Activated naive CD8-positive, alpha-beta T cell treated with anti-CD3 and anti-CD28 coated beads for 36 hours (primary cell): ENCODE measurements around the gene ABCB10. TPM values are rescaled to one million over a fixed set of nuclear protein-coding genes. Genes with fewer than 3 reads are reported as not detected.
"Not testable (repeated sequence)": the region's sequence is repeated elsewhere in the genome, so short reads cannot be mapped to it uniquely, and the experiment has no call there.

Experiments
- DNase-seq: peaks from one replicate; pipeline ENCODE4 v3.0.0; 2021
- H3K27ac Mint-ChIP-seq: one replicate; pipeline ENCODE4 v1.8.0; 2022; ENCODE audit warnings: mild to moderate bottlenecking, moderate library complexity, mixed read lengths
- H3K27me3 Mint-ChIP-seq: one replicate; pipeline ENCODE4 v1.8.0; 2022; ENCODE audit warnings: mild to moderate bottlenecking, mixed read lengths
- H3K36me3 Mint-ChIP-seq: one replicate; pipeline ENCODE4 v1.8.0; 2021; ENCODE audit warnings: mild to moderate bottlenecking, mixed read lengths
- H3K4me1 Mint-ChIP-seq: one replicate; pipeline ENCODE4 v1.8.0; 2021; ENCODE audit warnings: mixed read lengths
- H3K4me3 Mint-ChIP-seq: one replicate; pipeline ENCODE4 v1.8.0; 2022; ENCODE audit warnings: mild to moderate bottlenecking, moderate library complexity, mixed read lengths
- H3K9me3 Mint-ChIP-seq: one replicate; pipeline ENCODE4 v1.8.0; 2022; ENCODE audit warnings: mixed read lengths
- total RNA-seq, 2 experiments: library from RNA; stranded (reverse); gene quantifications; one replicate each; pipeline ENCODE4 v1.2.3, GENCODE V29; 2021

ABCB10 gene
- total RNA-seq, 2 experiments from 2014 or later: 36.8 to 37.8 TPM

- H3K4me3 Mint-ChIP-seq: peak overlapping the region; percentile 84
- H3K36me3 Mint-ChIP-seq, DNase-seq, H3K27me3 Mint-ChIP-seq, H3K9me3 Mint-ChIP-seq: not testable (repeated sequence)
- H3K27ac Mint-ChIP-seq: peak overlapping the region; percentile 78
- peaks cover 30% of the 10 kb centered on the region for H3K4me1 Mint-ChIP-seq
Measured at GRCh38 chr1:229559336-229559801, 862 bp upstream of the ABCB10 start.

GRCh38 chr1:229557913-229558414 lies 543 bp downstream of the ABCB10 start:
- H3K27me3 Mint-ChIP-seq: no peaks in the 10 kb centered on the region

GRCh38 chr1:229557200-229557850 lies 1.2 kb downstream of the ABCB10 start:
- H3K4me3 Mint-ChIP-seq: peak overlapping the region; percentile 85
- DNase-seq: no peak
- H3K27me3 Mint-ChIP-seq: no peaks in the 10 kb centered on the region
- peaks cover 5% of the 10 kb centered on the region for H3K36me3 Mint-ChIP-seq
- H3K27ac Mint-ChIP-seq: peak overlapping the region; percentile 82
- no peaks in the 10 kb centered on the region for H3K9me3 Mint-ChIP-seq
- peaks cover 41% of the 10 kb centered on the region for H3K4me1 Mint-ChIP-seq

More at GRCh38 chr1:229557913-229558414, 543 bp downstream of the ABCB10 start:
- Mint-ChIP-seq H3K36me3 (peaks cover 2% of the 10 kb centered on the region), H3K27ac (peak overlapping the region; percentile 82), H3K9me3 (no peaks in the 10 kb centered on the region), H3K4me3 (peak overlapping the region; percentile 85), H3K4me1 (peaks cover 35% of the 10 kb centered on the region)
- DNase-seq: peak; percentile 53

GRCh38 chr1:229554886-229555621 lies 3.5 kb downstream of the ABCB10 start:
- no peak overlapping the region for H3K27ac Mint-ChIP-seq
- H3K4me1 Mint-ChIP-seq: peaks cover 47% of the 10 kb centered on the region

GRCh38 chr1:229553621-229554130 lies 4.8 kb downstream of the ABCB10 start:
- peaks cover 40% of the 10 kb centered on the region for H3K4me1 Mint-ChIP-seq
- H3K4me3 Mint-ChIP-seq: no peak overlapping the region
- peaks cover 9% of the 10 kb centered on the region for H3K36me3 Mint-ChIP-seq
- H3K9me3 Mint-ChIP-seq: no peaks in the 10 kb centered on the region
- no peak for DNase-seq
- H3K27me3 Mint-ChIP-seq: no peaks in the 10 kb centered on the region
- H3K27ac Mint-ChIP-seq: no peak overlapping the region

More at GRCh38 chr1:229554886-229555621, 3.5 kb downstream of the ABCB10 start:
- peaks cover 5% of the 10 kb centered on the region for H3K36me3 Mint-ChIP-seq
- no peaks in the 10 kb centered on the region for H3K9me3 Mint-ChIP-seq
- DNase-seq: no peak
- no peak overlapping the region for H3K4me3 Mint-ChIP-seq
- H3K27me3 Mint-ChIP-seq: no peaks in the 10 kb centered on the region

- Mint-ChIP-seq H3K27me3 (no peaks in the 10 kb centered on the region), H3K4me1 (peaks cover 40% of the 10 kb centered on the region)
Measured at GRCh38 chr1:229552732-229553131, 5.8 kb downstream of the ABCB10 start.

GRCh38 chr1:229550812-229551567 lies 7.5 kb downstream of the ABCB10 start:
- Mint-ChIP-seq H3K27me3 (no peaks in the 10 kb centered on the region), H3K4me3 (no peak overlapping the region), H3K27ac (no peak overlapping the region)

More at GRCh38 chr1:229552732-229553131, 5.8 kb downstream of the ABCB10 start:
- H3K4me3 Mint-ChIP-seq: no peak overlapping the region
- H3K36me3 Mint-ChIP-seq: peaks cover 9% of the 10 kb centered on the region
- H3K9me3 Mint-ChIP-seq: no peaks in the 10 kb centered on the region
- H3K27ac Mint-ChIP-seq: peak overlapping the region; percentile 12
- DNase-seq: no peak

GRCh38 chr1:229547542-229547941 lies 11.0 kb downstream of the ABCB10 start:
- peaks cover 36% of the 10 kb centered on the region for H3K4me1 Mint-ChIP-seq
- no peak for DNase-seq
- H3K27me3 Mint-ChIP-seq: no peaks in the 10 kb centered on the region
- no peak overlapping the region for H3K4me3 Mint-ChIP-seq
- H3K27ac Mint-ChIP-seq: no peak overlapping the region
- peaks cover 38% of the 10 kb centered on the region for H3K36me3 Mint-ChIP-seq
- peaks cover 7% of the 10 kb centered on the region for H3K9me3 Mint-ChIP-seq

More at GRCh38 chr1:229550812-229551567, 7.5 kb downstream of the ABCB10 start:
- DNase-seq: no peak
- H3K36me3 Mint-ChIP-seq: peaks cover 9% of the 10 kb centered on the region
- H3K9me3 Mint-ChIP-seq: no peaks in the 10 kb centered on the region
- H3K4me1 Mint-ChIP-seq: peaks cover 28% of the 10 kb centered on the region

GRCh38 chr1:229544587-229544986 lies 13.9 kb downstream of the ABCB10 start:
- Mint-ChIP-seq H3K27me3 (no peaks in the 10 kb centered on the region), H3K27ac (peak overlapping the region; percentile 74), H3K4me3 (no peak overlapping the region), H3K36me3 (peaks cover 47% of the 10 kb centered on the region), H3K4me1 (peaks cover 32% of the 10 kb centered on the region), H3K9me3 (peaks cover 8% of the 10 kb centered on the region)
- no peak for DNase-seq

- H3K4me3 Mint-ChIP-seq: no peak overlapping the region
Measured at GRCh38 chr1:229539863-229540506, 18.5 kb downstream of the ABCB10 start.

GRCh38 chr1:229538945-229539344 lies 19.6 kb downstream of the ABCB10 start:
- peaks cover 57% of the 10 kb centered on the region for H3K36me3 Mint-ChIP-seq

More at GRCh38 chr1:229539863-229540506, 18.5 kb downstream of the ABCB10 start:
- H3K36me3 Mint-ChIP-seq: peaks cover 65% of the 10 kb centered on the region
- no peak overlapping the region for H3K27ac Mint-ChIP-seq
- no peak for DNase-seq
- peaks cover 36% of the 10 kb centered on the region for H3K4me1 Mint-ChIP-seq
- peaks cover 8% of the 10 kb centered on the region for H3K9me3 Mint-ChIP-seq
- H3K27me3 Mint-ChIP-seq: no peaks in the 10 kb centered on the region

GRCh38 chr1:229537894-229538293 lies 20.6 kb downstream of the ABCB10 start:
- Mint-ChIP-seq H3K36me3 (peaks cover 53% of the 10 kb centered on the region), H3K27me3 (no peaks in the 10 kb centered on the region), H3K27ac (no peak overlapping the region), H3K4me3 (no peak overlapping the region), H3K4me1 (peaks cover 17% of the 10 kb centered on the region), H3K9me3 (peaks cover 4% of the 10 kb centered on the region)
- DNase-seq: no peak

More at GRCh38 chr1:229538945-229539344, 19.6 kb downstream of the ABCB10 start:
- Mint-ChIP-seq H3K27ac (no peak overlapping the region), H3K9me3 (peaks cover 8% of the 10 kb centered on the region), H3K4me3 (no peak overlapping the region), H3K4me1 (peaks cover 28% of the 10 kb centered on the region), H3K27me3 (no peaks in the 10 kb centered on the region)
- no peak for DNase-seq

GRCh38 chr1:229536982-229537381 lies 21.5 kb downstream of the ABCB10 start:
- DNase-seq: no peak
- Mint-ChIP-seq H3K27me3 (no peaks in the 10 kb centered on the region), H3K4me1 (peaks cover 8% of the 10 kb centered on the region), H3K4me3 (no peak overlapping the region), H3K36me3 (peaks cover 43% of the 10 kb centered on the region), H3K27ac (peak overlapping the region; percentile 26), H3K9me3 (no peaks in the 10 kb centered on the region)

GRCh38 chr1:229535230-229535629 lies 23.3 kb downstream of the ABCB10 start:
- Mint-ChIP-seq H3K27ac (no peak overlapping the region), H3K4me1 (peaks cover 7% of the 10 kb centered on the region), H3K4me3 (no peak overlapping the region), H3K9me3 (no peaks in the 10 kb centered on the region), H3K36me3 (peaks cover 42% of the 10 kb centered on the region), H3K27me3 (no peaks in the 10 kb centered on the region)
- DNase-seq: no peak
